GM12878 (cell line): ENCODE results near the gene PACS2.

Experiments
- BACH1 ChIP-seq: fragments of 450-650 bp; IDR thresholded peaks from 2 replicates; pipeline ENCODE4 v1.6.1; 2017; ENCODE audit warnings: mild to moderate bottlenecking, borderline replicate concordance
- BHLHE40 ChIP-seq, 2 experiments: fragments of 450-650 bp in 1 of 2; IDR thresholded peaks; 2 replicates each; pipeline ENCODE4 v1.6.1; 2011 to 2017; ENCODE audit warnings: low read depth in 2 of 2, borderline replicate concordance in 1 of 2, improper control_type of control experiment in 1 of 2, low read length in 1 of 2, mild to moderate bottlenecking in 1 of 2
- EP300 ChIP-seq, 2 experiments: fragments of 150-350 bp in 1 of 2; IDR thresholded peaks; 2 replicates each; pipeline ENCODE4 v1.6.1; 2011 to 2012; ENCODE audit warnings: low read depth in 2 of 2, low read length in 2 of 2, borderline replicate concordance in 1 of 2, improper control_type of control experiment in 1 of 2, inconsistent platforms in 1 of 2; ENCODE audit not compliant: control insufficient read depth in 1 of 2
- FOS ChIP-seq: IDR thresholded peaks from 3 replicates; pipeline ENCODE4 v1.6.1; 2011; ENCODE audit warnings: borderline replicate concordance; ENCODE audit not compliant: insufficient read length; ENCODE audit errors: extremely low read depth
- HDAC6 ChIP-seq: fragments of 200-600 bp; sonication (generic); IDR thresholded peaks from one replicate; pipeline ENCODE4 v1.8.0; 2017; ENCODE audit warnings: antibody characterized with exemption; ENCODE audit not compliant: unreplicated experiment
- NFYB ChIP-seq: IDR thresholded peaks from 2 replicates; pipeline ENCODE4 v1.6.1; 2011; ENCODE audit warnings: low read depth, mild to moderate bottlenecking, low read length, improper control_type of control experiment, moderate library complexity; ENCODE audit not compliant: insufficient read depth
- NR2C2 ChIP-seq: IDR thresholded peaks from 2 replicates; pipeline ENCODE4 v1.6.1; 2011; ENCODE audit warnings: borderline replicate concordance, low read depth; ENCODE audit not compliant: control insufficient read depth, insufficient read length
- SRF ChIP-seq, 2 experiments: IDR thresholded peaks; 2 replicates each; pipeline ENCODE4 v1.6.1; 2011; ENCODE audit warnings: low read depth in 2 of 2, low read length in 2 of 2, mild to moderate bottlenecking in 1 of 2, moderate library complexity in 1 of 2
- TAF1 ChIP-seq: IDR thresholded peaks from 2 replicates; pipeline ENCODE4 v1.6.1; 2011; ENCODE audit warnings: mild to moderate bottlenecking, low read depth, low read length, borderline replicate concordance
- TCF7 ChIP-seq: IDR thresholded peaks from 2 replicates; pipeline ENCODE4 v1.6.1; 2014; ENCODE audit warnings: antibody characterized with exemption, borderline replicate concordance
- ZZZ3 ChIP-seq: IDR thresholded peaks from 2 replicates; pipeline ENCODE4 v1.6.1; 2011; ENCODE audit warnings: low read depth; ENCODE audit not compliant: control insufficient read depth, insufficient read length
- TF ChIP-seq, protein P1 (sequence below), 3 experiments: IDR thresholded peaks in 2 of 3; conservative IDR thresholded peaks in 1 of 3; 2 replicates each; pipeline ENCODE4 v1.5.1; 2011; ENCODE audit warnings: low read depth in 3 of 3, low read length in 3 of 3, mild to moderate bottlenecking in 3 of 3, control low read depth in 2 of 3, moderate library complexity in 2 of 3, inconsistent platforms in 1 of 3, mixed read lengths in 1 of 3; ENCODE audit not compliant: control insufficient read depth in 2 of 3, insufficient read depth in 1 of 3; ENCODE audit errors: extremely low read depth in 1 of 3

DNA sequence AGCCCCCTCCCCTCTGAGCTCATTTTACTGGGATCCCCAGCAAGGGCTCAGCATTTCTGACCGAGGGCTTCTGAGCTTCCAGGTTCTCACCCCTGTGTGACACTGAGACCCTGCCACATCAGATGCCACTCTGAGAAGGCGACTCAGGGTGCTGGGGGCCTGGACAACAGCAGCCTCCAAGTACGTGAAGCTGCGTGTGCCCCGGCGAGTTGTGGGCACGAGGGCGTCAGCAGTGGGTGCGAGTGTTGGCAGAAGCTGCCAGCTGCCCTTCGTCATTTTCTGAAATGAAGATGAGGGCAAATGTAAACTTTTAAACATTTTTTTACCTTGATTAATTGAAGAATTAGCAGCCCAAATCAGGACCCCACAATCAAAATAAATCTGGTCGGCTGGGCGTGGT, 51.1 kb downstream of the PACS2 start:
- TF ChIP-seq TCF7 (no peak), NFYB (no peak), FOS (no peak), HDAC6 (no peak), SRF (IDR thresholded peaks at IDR 0.05; ENCODE audit: low read depth in 2 of 2, low read length in 2 of 2) (no peak), BHLHE40 (IDR thresholded peaks at IDR 0.05; ENCODE audit: borderline replicate concordance in 1 of 2, low read depth in 2 of 2, low read length in 1 of 2) (no peak), BACH1 (no peak), TAF1 (no peak), ZZZ3 (no peak), NR2C2 (no peak), EP300 (IDR thresholded peaks at IDR 0.05; ENCODE audit: borderline replicate concordance in 1 of 2, control insufficient read depth in 1 of 2, low read depth in 2 of 2, low read length in 2 of 2) (no peak)
- TF ChIP-seq, protein P1, sequence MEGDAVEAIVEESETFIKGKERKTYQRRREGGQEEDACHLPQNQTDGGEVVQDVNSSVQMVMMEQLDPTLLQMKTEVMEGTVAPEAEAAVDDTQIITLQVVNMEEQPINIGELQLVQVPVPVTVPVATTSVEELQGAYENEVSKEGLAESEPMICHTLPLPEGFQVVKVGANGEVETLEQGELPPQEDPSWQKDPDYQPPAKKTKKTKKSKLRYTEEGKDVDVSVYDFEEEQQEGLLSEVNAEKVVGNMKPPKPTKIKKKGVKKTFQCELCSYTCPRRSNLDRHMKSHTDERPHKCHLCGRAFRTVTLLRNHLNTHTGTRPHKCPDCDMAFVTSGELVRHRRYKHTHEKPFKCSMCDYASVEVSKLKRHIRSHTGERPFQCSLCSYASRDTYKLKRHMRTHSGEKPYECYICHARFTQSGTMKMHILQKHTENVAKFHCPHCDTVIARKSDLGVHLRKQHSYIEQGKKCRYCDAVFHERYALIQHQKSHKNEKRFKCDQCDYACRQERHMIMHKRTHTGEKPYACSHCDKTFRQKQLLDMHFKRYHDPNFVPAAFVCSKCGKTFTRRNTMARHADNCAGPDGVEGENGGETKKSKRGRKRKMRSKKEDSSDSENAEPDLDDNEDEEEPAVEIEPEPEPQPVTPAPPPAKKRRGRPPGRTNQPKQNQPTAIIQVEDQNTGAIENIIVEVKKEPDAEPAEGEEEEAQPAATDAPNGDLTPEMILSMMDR (IDR thresholded peaks at IDR 0.05 in 2 of 3, conservative IDR thresholded peaks at IDR 0.05 in 1 of 3; ENCODE audit: control insufficient read depth in 2 of 3, extremely low read depth in 1 of 3, insufficient read depth in 1 of 3, low read depth in 3 of 3, low read length in 3 of 3) = no peak
